ENCODE results near the gene KCND2.
A peak's percentile ranks its signal among the peaks of the same experiment; 100 is the strongest.

The KCND2 gene

GRCh38 chr7:120733835-120734234 is 460.9 kb downstream of the KCND2 start:
- Mint-ChIP-seq H3K27ac (no peak overlapping the region), H3K36me3 (ENCODE audit: low read depth) (no peaks in the 10 kb centered on the region), H3K9me3 (no peaks in the 10 kb centered on the region), H3K4me1 (no peaks in the 10 kb centered on the region), H3K4me3 (no peak overlapping the region), H3K27me3 (ENCODE audit: low read depth) (no peaks in the 10 kb centered on the region)
- TF ChIP-seq CTCF (IDR thresholded peaks at IDR 0.05; ENCODE audit: unreplicated experiment in 3 of 3) = no peak

GRCh38 chr7:120735791-120736190 is 462.8 kb downstream of the KCND2 start:
- H3K27ac Mint-ChIP-seq = no peak overlapping the region
- H3K4me3 Mint-ChIP-seq = no peak overlapping the region
- no peaks in the 10 kb centered on the region for H3K27me3 Mint-ChIP-seq (ENCODE audit: low read depth)

GRCh38 chr7:120738816-120739215 is 465.8 kb downstream of the KCND2 start:
- Mint-ChIP-seq H3K27ac (no peak overlapping the region), H3K4me3 (no peak overlapping the region), H3K36me3 (ENCODE audit: low read depth) (no peaks in the 10 kb centered on the region), H3K4me1 (peaks cover 12% of the 10 kb centered on the region), H3K9me3 (no peaks in the 10 kb centered on the region), H3K27me3 (ENCODE audit: low read depth) (no peaks in the 10 kb centered on the region)
- no peak for TF ChIP-seq CTCF (IDR thresholded peaks at IDR 0.05; ENCODE audit: unreplicated experiment in 3 of 3)

More at GRCh38 chr7:120735791-120736190, 462.8 kb downstream of the KCND2 start:
- Mint-ChIP-seq H3K36me3 (ENCODE audit: low read depth) (no peaks in the 10 kb centered on the region), H3K4me1 (peaks cover 5% of the 10 kb centered on the region), H3K9me3 (no peaks in the 10 kb centered on the region)
- TF ChIP-seq CTCF (IDR thresholded peaks at IDR 0.05; ENCODE audit: unreplicated experiment in 3 of 3) = no peak

- H3K27ac Mint-ChIP-seq = no peak overlapping the region
- no peaks in the 10 kb centered on the region for H3K9me3 Mint-ChIP-seq
- no peak overlapping the region for H3K4me3 Mint-ChIP-seq
- no peaks in the 10 kb centered on the region for H3K36me3 Mint-ChIP-seq (ENCODE audit: low read depth)
- no peaks in the 10 kb centered on the region for H3K27me3 Mint-ChIP-seq (ENCODE audit: low read depth)
- peaks cover 12% of the 10 kb centered on the region for H3K4me1 Mint-ChIP-seq
- TF ChIP-seq CTCF (IDR thresholded peaks at IDR 0.05; ENCODE audit: unreplicated experiment in 3 of 3) = no peak
These were observed 467.4 kb downstream of the KCND2 start for GRCh38 chr7:120740348-120740747.

- H3K36me3 Mint-ChIP-seq (ENCODE audit: low read depth) = no peaks in the 10 kb centered on the region
- no peak overlapping the region for H3K4me3 Mint-ChIP-seq
These were observed 468.5 kb downstream of the KCND2 start for GRCh38 chr7:120741371-120742042.

More at GRCh38 chr7:120741371-120742042, 468.5 kb downstream of the KCND2 start:
- no peak for TF ChIP-seq CTCF (IDR thresholded peaks at IDR 0.05; ENCODE audit: unreplicated experiment in 3 of 3)
- Mint-ChIP-seq H3K27ac (peak overlapping the region in 1 of 3 experiments; percentile 5), H3K9me3 (no peaks in the 10 kb centered on the region), H3K4me1 (peaks cover 12% of the 10 kb centered on the region), H3K27me3 (ENCODE audit: low read depth) (no peaks in the 10 kb centered on the region)

All from nephron (organoid).